HG02973 (cell line): ENCODE data around the gene PROSER2.
A peak's percentile ranks its signal among the peaks of the same experiment; 100 is the strongest.

ENCODE experiments used
- ATAC-seq: cut with Tn5 transposase; IDR thresholded peaks from one replicate; pipeline ENCODE4 v1.9.1; 2021; ENCODE audit warnings: moderate library complexity; ENCODE audit not compliant: unreplicated experiment

Gene PROSER2, protein sequence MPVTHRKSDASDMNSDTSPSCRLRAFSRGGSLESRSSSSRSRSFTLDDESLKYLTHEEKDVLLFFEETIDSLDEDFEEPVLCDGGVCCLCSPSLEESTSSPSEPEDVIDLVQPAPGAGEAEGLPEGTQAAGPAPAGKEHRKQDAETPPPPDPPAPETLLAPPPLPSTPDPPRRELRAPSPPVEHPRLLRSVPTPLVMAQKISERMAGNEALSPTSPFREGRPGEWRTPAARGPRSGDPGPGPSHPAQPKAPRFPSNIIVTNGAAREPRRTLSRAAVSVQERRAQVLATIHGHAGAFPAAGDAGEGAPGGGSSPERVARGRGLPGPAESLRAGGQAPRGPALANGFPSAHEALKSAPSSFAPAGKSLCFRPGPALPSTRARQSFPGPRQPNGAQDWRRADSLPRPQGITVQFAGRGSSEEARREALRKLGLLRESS

DNA sequence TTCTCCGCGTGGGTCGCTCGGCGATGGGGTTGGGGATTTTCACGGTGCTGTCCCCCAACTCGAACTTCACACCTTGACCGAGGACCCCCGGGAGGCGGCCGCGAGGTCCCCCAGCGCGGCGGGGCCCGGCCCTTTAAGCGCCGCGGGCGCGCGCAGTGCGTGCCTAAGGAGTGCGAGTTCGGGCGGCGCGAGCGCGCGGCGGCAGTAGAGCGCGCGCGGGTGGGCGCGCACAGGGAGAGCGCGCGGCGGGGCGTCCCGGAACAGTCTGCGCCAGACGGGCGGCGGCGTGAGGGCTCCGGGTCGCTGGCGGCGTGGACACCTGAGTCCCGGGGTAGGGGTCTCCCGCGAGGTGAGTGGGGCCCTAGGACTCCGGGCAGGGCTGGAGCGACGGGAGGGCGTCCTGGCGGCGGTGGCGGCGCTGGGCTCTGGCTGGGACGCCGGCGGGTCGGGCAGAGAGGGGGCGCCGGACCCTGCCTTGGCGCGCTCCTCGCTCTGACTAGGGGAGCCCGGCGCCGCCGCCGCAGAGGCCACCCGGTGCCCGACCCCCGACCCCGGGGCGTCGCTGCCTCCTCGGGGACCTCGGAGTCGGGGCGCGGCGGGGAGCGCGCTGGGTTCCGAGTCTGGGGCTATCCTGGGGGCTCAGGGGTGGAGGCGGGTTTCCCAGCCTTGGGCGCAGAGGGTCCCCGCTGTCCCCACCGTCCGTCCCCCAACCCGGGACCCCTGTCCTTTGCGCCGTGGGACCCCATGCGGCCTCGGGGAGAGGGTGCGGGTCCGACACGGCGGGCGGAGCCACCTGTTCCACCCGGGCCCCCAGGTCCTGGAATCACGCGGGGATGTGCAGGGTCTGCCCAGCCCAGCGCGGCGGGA, at the start of gene PROSER2:
Gene PROSER2, plus strand, starts transcription at position 235 of the 867 bp plus-strand sequence. CDS start 28,722 bp downstream, outside the sequence.
- ATAC-seq: no peak

DNA sequence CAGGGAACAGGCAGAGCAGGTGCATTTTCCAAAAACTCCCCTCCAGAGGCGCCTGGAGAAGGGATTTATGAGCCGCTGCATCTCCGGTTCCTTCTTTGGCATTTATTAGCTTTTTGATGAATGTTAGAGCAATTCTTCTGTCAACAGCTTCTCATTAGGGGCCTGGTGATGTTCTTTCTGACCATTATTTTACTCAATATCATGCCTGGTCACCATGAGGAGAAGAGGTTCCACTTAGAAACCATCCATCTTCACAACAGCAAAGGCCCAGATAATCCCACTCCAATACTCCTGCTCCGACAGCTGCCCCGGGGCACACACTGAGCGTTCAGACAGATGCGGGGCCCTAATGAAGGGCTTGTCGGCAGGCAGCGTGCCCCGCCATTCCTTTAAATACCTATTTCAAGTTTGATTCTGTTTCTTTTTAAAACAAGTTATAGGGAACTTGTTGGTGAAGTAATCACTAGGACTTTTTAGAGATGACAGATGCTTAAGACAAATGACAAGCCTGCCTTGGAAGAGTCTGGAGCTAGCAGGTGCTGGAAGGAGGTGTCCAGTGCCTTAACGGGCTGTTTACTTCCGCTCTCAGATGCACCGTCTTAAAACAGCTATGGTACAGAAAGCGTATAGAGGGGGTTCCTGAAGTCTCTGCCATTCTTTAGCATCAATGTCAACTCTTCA, 49.3 kb upstream of the PROSER2 start:
- ATAC-seq: no peak

DNA sequence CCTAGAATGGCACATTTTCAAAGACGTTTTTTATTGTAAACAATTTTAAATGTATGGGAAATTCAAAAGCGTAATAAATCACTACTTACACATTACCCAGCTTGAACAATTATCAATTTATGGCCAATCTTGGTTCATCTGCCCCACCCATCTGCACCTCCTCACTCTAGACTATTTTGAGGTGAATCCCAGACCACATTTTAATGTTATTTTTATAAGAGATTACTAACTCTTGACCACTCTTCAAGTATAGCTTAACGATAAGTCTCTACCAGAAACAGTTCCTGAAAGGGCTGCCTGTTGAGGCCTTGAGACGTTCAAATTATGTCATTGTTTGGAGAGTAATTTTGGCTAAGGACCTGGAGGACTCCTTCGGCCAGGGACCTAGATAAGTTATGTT, 47.7 kb upstream of the PROSER2 start:
- ATAC-seq: no peak

DNA sequence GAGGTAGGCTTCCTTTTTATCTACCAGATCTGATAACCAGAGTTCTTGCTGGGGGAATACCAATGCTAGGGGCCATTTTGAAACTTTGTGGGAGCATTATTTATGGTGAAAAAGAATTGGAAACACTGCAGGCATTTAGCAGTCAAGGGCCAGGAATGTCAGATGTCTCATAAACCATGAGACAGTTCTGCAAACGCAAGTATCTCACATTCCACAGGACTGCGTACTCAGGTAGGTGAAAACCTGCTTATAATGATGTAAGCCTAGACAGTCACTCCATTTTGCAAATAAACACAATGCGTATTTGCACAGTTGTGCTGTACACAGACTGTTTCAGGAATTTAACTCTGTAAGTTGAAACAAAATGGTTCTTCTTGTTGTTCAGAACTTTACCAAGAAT, 47.1 kb upstream of the PROSER2 start:
- ATAC-seq: no peak

DNA sequence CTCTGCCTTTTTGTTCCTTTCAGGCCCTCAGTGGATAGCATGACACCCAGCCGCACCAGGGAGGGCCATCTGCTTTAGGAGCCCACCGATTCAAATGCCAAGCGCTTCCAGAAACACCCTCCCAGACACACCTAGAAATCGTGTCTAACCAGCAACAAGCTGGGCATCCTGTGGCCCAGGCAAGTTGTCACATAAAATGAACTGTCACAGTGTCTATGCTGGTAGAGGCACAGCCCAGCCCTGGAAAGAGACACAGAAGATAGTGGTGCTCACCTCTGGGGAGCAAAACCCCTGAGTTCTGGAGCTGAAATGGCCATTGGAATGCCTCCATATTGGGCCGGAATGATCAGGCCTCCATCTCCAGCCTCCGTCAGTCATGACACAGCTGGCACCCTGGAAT, 42.0 kb upstream of the PROSER2 start:
- no peak for ATAC-seq

DNA sequence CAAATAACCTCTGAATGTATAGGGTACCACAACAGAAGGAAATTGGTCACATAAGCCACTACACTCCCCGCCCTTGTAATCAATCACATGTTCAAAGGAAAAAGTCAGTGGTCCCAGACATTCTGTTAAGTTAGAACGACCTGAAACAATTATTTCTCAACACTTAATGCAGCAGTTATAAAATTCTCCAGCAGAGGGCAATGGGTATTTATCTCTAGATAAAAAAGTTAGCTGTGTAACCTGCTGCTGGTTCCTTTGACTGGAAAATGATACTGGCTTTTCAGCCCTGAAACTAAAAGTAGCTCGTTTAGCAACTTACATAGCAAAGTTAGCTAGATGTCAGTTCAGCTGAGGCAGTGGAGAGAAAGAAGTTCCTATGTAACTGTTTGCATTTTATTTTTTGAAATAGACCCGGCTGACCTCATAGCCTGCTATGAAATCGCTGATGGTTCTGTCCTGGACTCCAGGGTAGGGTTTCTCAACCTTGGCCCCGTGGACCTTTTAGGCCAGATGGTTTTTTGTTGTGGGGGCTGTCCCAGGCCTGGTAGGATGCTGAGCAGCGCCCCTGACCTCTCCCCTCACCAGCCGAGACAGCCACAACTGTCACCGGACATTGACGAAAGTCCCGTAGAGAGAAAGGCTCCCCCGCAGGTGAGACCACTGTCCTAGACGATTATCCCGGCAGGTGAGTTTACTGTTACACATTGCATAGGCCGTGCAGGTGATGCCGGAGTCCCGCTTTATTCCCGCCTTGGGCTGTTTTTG, 40.2 kb upstream of the PROSER2 start:
- ATAC-seq: peak; percentile 50

DNA sequence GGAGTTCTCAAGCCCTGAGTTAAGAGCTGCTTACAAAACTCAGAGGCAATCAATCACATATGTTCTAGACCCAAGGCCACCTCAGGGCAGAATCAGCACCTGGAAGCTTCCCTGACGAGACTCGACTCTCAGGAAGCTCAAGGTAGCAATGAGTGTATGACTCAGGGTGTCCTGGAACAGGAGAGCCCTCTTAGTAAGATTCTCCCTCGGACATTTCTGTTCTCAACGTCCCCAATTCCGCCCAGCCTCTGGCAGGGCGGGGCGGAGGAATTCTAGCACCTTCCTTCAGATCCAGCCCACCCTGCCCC, 39.6 kb upstream of the PROSER2 start:
- ATAC-seq: no peak

DNA sequence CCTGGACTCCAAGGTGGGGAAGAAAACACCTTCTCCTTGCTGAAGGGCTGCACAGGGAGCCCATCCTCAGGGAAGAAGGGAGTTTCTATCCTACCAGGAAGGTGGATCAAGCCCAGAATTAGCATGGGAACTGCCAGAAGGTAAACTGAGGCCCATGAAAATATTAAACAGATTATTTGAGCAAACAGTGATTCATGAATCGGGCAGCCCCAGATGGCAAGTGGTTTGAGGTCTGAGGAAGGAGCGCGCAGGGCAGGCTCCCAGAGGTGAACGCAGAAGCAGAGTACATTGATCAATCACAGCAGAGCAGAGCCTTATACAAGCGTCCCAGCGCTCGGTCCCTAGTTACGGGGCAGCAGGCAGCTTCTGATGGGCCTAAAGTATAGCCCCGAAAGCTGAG, 35.8 kb upstream of the PROSER2 start:
- no peak for ATAC-seq

DNA sequence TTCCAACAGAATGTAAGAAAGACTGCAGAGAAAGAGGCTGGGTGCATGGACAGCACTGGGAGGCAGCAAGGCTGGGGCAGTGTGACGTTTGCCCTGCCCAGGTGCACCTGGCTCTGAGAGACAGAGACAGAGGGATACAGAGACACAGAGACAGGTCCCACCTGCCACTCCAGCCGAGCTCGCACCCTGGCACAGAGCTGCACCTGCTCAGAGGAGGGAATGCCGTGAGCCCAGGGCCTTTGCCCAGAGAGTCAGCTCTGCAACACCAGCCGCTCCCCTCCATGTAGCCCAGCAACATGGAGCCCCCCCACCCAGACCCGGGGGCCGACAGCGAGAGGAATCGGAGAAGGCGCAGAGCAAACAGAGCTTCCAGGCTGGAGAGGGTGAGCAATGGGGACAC, 35.3 kb upstream of the PROSER2 start:
- ATAC-seq: no peak

DNA sequence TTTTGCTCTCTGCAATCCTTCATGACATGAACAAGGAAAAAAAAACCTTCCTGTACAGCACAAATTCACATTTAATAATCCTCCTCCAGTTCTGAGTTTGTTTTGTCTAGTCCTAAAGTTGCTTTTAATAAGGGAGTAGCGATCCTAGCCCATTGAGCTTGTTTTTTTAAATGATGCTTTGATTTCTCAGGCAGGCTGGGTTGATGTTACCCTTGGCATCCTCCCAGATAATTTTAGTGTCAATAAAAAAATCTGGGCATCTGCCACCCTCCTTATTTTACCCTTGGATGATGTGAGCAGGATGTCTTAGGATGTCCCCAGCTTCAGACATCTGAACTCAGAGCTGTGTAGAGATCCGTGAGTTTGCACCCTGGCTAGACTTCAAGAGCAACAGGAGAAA, 33.9 kb upstream of the PROSER2 start:
- ATAC-seq: no peak

DNA sequence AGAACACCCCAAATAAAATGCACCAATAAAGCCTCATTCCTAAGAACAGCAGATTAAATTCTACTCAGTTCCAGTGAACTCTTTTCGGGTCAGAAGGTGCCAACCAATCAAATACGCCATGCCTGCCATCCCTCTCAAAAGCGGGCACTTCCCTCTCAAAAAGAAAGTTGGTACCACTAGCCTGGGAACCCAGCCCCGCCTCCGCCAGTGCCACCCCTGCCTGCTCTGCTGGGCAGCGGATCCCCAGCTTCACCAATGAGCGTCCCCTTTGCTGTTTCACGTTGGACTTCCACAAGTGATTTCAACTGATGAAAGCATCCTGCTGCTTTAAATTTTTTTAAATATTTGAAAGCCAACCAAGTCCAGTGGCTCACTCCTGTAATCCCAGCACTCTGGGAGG, 33.2 kb upstream of the PROSER2 start:
- ATAC-seq: no peak

DNA sequence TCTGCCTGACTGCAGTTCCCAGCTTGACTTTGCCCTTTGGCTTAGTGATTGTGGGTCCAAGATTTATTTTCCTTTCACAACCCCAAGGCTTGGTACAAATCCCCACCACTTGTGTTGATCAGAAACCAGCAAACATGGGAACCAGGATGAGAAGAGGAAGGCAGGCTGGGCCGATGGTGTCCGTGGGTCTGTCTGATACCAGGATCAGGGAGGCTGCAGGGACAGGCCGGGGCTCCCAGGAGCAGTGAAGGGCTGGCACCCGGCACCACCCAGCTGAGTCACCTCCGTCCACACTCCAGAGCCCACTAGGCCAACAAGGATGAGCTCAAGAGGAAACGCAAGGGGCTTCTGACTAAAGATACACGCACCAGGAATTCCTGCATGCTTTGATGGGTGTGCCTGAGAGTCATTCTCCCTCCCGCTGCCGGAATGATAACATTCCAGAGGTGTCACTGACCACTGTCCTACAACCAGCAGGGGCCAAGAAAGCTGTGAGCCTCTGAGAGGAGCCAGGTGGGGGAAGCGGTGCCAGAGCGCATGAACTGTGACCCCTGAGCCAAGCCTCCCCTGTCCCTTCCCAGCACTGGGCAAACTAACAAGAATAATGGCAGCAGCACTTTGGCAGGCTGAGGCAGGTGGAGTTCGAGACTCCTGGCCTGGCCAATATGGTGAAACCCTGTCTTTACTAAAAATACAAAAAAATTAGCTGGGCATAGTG, 29.2 kb upstream of the PROSER2 start:
- no peak for ATAC-seq

DNA sequence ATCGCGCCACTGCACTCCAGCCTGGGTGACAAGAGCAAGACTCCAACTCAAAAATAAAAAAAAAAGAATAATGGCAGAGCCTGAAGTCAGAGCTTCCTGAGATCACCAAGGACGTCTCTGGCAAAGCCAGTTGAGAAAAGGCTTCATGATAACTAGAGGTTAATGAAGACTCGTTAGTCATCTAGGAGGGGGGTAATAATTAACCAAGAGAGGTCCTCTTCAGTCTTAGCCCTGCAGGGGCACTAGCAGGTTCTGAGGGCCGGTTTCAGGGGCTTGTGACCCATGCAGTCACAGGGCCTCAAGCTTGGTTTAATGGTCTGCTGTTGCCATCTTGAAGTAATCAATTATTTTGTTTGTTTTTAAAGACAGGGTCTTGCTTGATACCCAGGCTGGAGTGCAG, 28.6 kb upstream of the PROSER2 start:
- no peak for ATAC-seq

DNA sequence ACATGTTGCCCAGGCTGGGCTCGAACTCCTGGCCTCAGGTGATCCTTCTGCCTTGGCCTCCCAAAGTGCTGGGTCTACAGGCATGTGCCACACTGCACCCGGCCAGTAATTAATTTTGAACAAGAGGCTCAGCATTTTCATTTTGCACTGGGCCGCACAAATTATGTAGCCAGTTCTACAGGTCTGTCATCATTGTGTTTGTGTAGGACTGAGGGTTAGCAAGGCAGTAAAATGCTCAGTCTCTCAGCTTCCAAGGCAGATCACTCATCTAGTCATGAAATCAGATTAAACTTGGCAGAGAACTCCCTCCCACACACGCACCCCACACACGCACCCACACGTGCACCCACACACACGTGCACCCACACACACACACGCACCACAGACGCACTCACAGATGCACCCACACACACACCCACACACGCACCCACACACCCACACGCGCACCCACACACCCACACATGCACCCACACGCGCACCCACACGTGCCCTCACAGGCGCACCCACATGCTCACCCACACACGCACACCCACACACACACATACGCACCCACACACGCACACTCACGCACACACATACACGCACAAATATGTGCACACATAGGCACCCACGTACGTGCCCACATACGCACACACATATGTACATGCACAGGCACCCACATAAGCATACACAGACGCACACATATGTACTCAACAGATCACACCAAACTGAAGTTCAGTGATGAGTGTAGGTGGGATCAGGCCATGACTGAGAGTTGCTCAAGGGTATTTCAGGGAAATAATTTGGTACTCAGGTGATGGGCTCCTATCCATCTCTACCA, 27.8 kb upstream of the PROSER2 start:
- no peak for ATAC-seq

DNA sequence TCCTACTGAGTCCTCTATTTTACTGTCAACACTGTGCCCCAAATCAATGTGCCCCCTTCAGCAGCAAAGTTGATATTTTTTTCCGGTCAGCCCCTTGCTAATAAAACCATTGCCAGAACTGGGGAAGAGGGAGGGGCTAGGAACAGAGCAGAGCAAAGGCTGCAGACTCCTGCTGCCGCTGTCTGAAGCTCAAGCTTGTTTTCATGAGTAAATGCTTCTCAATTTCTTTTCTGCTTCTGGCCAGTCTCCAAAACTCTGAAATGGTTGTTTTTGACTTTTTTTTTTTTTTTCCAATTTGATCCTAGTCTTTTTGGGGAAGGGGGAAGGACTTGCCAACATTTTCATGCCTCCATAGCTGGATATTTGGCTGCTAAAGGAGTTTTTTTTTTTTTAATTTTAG, 26.7 kb upstream of the PROSER2 start:
- no peak for ATAC-seq

DNA sequence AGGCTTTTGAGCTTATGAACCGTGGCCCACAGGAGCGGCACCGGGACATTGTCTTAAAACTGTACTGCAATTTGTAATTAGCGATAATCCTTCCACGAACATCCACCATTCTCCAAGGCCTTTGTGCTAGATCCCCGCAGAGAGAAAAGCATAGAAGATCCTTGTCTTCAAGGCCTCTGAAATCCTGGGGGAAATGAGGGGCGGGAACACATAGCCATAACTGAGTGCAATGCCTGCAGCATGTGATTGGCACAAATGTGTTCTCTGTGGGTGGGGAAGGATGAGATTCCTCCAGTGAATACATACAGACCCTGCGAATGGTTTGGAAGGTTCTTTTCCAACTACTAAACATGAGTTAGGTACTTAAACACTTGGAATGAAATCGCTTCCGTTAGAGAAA, 25.9 kb upstream of the PROSER2 start:
- ATAC-seq: no peak

DNA sequence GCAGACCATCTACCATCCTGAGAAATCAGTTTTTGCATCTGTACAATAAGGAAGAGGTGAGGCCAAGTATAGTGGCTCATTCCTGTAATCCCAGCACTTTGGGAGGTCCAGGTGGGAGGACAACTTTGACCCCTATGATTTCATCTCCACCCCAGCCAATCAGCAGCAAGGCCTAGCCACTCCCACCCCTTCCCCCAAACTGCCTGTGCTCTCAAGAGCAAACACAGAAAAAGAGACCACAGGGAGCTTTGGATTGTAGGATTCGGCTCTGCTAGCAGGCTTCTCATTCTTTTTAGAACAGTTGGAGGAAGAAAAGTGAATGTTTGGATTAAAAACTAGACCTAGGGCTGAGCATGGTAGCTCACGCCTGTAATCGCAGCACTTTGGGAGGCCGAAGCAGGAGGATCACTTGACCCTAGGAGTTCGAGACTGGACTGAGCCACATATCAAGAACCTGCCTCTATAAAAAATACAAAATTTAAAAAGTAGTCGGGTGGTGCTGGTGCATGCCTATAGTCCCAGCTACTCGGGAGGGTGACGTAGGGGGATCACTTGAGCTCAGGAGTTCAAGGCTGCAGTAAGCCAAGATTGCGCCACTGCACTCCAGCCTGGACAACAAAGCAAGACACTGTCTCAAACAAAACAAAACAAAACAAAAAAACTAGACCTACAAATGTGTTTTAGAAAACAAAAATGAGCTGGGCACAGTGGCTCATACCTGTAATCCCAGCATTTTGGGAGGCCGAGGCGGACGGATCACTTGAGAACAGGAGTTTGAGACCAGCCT, 25.1 kb upstream of the PROSER2 start:
- ATAC-seq: no peak

DNA sequence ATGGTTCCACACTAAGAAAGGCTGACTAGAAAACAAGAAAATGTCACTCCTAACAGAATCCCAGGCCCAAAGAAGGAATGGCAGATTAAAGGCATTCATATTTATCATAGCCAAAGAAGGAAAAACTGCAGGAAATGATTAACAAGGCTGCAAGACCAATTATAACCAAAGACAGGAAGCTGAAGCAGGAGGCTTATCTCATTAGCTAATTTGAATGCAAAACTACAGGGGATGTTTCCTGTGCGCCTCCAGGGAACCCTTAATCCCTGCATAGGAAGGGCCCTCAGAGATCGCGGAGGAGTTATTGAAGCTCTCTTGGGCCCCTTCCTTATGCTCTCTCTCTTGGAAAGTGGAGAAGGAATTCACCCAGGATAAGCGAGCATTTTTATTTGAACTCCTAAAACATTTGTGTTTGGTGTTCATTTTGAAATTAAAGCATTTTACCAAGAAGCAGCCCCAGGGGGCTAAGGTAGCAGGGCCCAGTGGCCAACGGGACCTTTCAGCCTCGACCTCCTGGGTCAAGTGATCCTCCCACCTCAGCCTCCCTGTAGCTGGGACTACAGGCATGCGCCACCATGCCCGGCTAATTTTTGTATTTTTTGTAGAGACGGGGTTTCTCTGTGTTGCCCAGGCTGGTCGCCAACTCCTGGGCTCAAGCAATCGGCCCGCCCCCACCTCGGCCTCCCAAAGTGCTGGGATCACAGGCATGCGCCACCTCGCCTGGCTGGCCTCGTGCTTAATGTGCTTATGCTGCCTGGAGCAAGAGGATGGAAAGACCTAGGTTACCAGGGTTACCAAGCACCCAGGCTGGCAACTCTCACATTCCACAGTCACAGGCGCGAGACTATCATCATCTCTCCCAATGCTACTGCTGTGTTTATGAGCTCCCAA, 24.1 kb upstream of the PROSER2 start:
- ATAC-seq: no peak
